GM12878 (cell line): ENCODE results near the gene NDUFV2. TPM values are rescaled to one million over a fixed set of nuclear protein-coding genes. Genes with fewer than 3 reads are reported as not detected.
A peak's percentile ranks its signal among the peaks of the same experiment; 100 is the strongest.

Source experiments
- ATF2 ChIP-seq: IDR thresholded peaks from 2 replicates; pipeline ENCODE4 v1.6.1; 2012; ENCODE audit warnings: low read length, inconsistent platforms
- CBFB ChIP-seq: IDR thresholded peaks from 2 replicates; pipeline ENCODE4 v1.6.1; 2016; ENCODE audit warnings: antibody characterized with exemption, low read depth
- CEBPZ ChIP-seq: fragments of 150-350 bp; IDR thresholded peaks from 2 replicates; pipeline ENCODE4 v1.6.1; 2016; ENCODE audit warnings: low read depth, low read length
- CTCF ChIP-seq, 3 experiments: IDR thresholded peaks in 2 of 3; conservative IDR thresholded peaks in 1 of 3; 2 replicates each; pipeline ENCODE4 v1.5.1; 2011; ENCODE audit warnings: low read depth in 3 of 3, low read length in 3 of 3, mild to moderate bottlenecking in 3 of 3, control low read depth in 2 of 3, moderate library complexity in 2 of 3, inconsistent platforms in 1 of 3, mixed read lengths in 1 of 3; ENCODE audit not compliant: control insufficient read depth in 2 of 3, insufficient read depth in 1 of 3; ENCODE audit errors: extremely low read depth in 1 of 3
- E4F1 ChIP-seq: fragments of 450-650 bp; IDR thresholded peaks from 2 replicates; pipeline ENCODE4 v1.6.1; 2018; ENCODE audit warnings: borderline replicate concordance, mild to moderate bottlenecking; ENCODE audit not compliant: partially characterized antibody
- FOXM1 ChIP-seq: IDR thresholded peaks from 2 replicates; pipeline ENCODE4 v1.6.1; 2012; ENCODE audit warnings: low read depth, mild to moderate bottlenecking, inconsistent platforms, low read length, moderate library complexity
- HCFC1 ChIP-seq: fragments of 150-350 bp; IDR thresholded peaks from 2 replicates; pipeline ENCODE4 v1.6.1; 2014; ENCODE audit warnings: low read length
- JUNB ChIP-seq: IDR thresholded peaks from 2 replicates; pipeline ENCODE4 v1.6.1; 2016; ENCODE audit warnings: antibody characterized with exemption, mild to moderate bottlenecking
- MLLT1 ChIP-seq: fragments of 450-650 bp; IDR thresholded peaks from 2 replicates; pipeline ENCODE4 v1.6.1; 2016; ENCODE audit warnings: mild to moderate bottlenecking
- MYB ChIP-seq: fragments of 150-350 bp; IDR thresholded peaks from 2 replicates; pipeline ENCODE4 v1.6.1; 2014; ENCODE audit warnings: mild to moderate bottlenecking, low read depth, low read length, borderline replicate concordance
- MYC ChIP-seq: IDR thresholded peaks from 2 replicates; pipeline ENCODE4 v1.6.1; 2011; ENCODE audit warnings: mild to moderate bottlenecking, low read length, moderate library complexity, inconsistent platforms; ENCODE audit not compliant: insufficient read depth, insufficient replicate concordance, insufficient read length, severe bottlenecking
- NR2F1 ChIP-seq: fragments of 450-650 bp; conservative IDR thresholded peaks from 2 replicates; pipeline ENCODE4 v1.6.1; 2017; ENCODE audit warnings: mild to moderate bottlenecking
- POU2F2 ChIP-seq: IDR thresholded peaks from 3 replicates; pipeline ENCODE4 v1.6.1; 2011; ENCODE audit warnings: low read depth, mild to moderate bottlenecking, low read length, borderline replicate concordance
- SMAD1 ChIP-seq: fragments of 450-650 bp; IDR thresholded peaks from 2 replicates; pipeline ENCODE4 v1.6.1; 2018; ENCODE audit warnings: mild to moderate bottlenecking, low read depth; ENCODE audit not compliant: partially characterized antibody
- TCF3 ChIP-seq: IDR thresholded peaks from 2 replicates; pipeline ENCODE4 v1.6.1; 2012; ENCODE audit warnings: low read depth, mild to moderate bottlenecking, low read length, borderline replicate concordance; ENCODE audit not compliant: insufficient read depth
- polyA plus RNA-seq, 11 experiments: library from polyadenylated mRNA; depleted of rRNA in 4 of 11; unstranded in 6 of 11; stranded (reverse) in 5 of 11; fragments of >200 nt; fragmentation: Nextera tagmentation in 4 of 11; fragmentation: Illumina TruSeq in 1 of 11; extraction: Ambion mirVana in 4 of 11; extraction: Trizol in 1 of 11; gene quantifications; 1 replicate in 1 of 11; 2 replicates in 10 of 11; pipeline versions ENCODE4 v1.2.1 to v1.2.3, GENCODE V29; 2011 to 2016; ENCODE audit warnings: inconsistent platforms in 2 of 11, missing spikeins in 2 of 11, low read depth in 1 of 11
- total RNA-seq, 4 experiments: library from RNA; depleted of rRNA in 3 of 4; stranded (reverse); fragments of >200 nt in 3 of 4; fragmentation: Illumina TruSeq in 1 of 4; extraction: Trizol in 1 of 4; gene quantifications; 2 replicates each; pipeline versions ENCODE4 v1.2.1 to v1.2.3, GENCODE V29; 2013 to 2021

Gene NDUFV2
- total and polyA plus RNA-seq, 10 of the 15 experiments (the other 5 are each of a cell fraction or from before 2014, with no cell fraction given), result 236 to 590 (median 321) TPM

- TF ChIP-seq HCFC1, result no peak
- TF ChIP-seq FOXM1, result peak; percentile 96
- TF ChIP-seq MLLT1, result peak; percentile 65
- peak; percentile 95 for TF ChIP-seq MYB
- peak; percentile 91 for TF ChIP-seq CBFB
- peak; percentile 56; the same call in 1 of the 2 replicates for TF ChIP-seq NR2F1
- peak; percentile 95; the same call in 1 of the 2 replicates for TF ChIP-seq TCF3
- TF ChIP-seq E4F1, result no peak
- peak; percentile 86 for TF ChIP-seq ATF2
- peak; percentile 59 for TF ChIP-seq JUNB
- TF ChIP-seq POU2F2, result peak; percentile 17; the same call in 1 of the 3 replicates
- no peak for TF ChIP-seq CTCF (IDR thresholded peaks at IDR 0.05 in 2 of 3, conservative IDR thresholded peaks at IDR 0.05 in 1 of 3; ENCODE audit: control insufficient read depth in 2 of 3, extremely low read depth in 1 of 3, insufficient read depth in 1 of 3, low read depth in 3 of 3, low read length in 3 of 3)
- TF ChIP-seq SMAD1, result peak; percentile 73
- TF ChIP-seq MYC, result no peak
- no peak for TF ChIP-seq CEBPZ
These were observed 35.6 kb upstream of the NDUFV2 start (continued) for GRCh38 chr18:9066817-9067306.
